Kidney epithelial cell (primary cell): ENCODE data around the gene EIF6. TPM values are rescaled to one million over a fixed set of nuclear protein-coding genes. Genes with fewer than 3 reads are reported as not detected.

Source experiments
- DNase-seq: peaks from one replicate; pipeline ENCODE4 v3.0.0-alpha.2; 2010; ENCODE audit warnings: low read depth
- H3K27me3 ChIP-seq: 2 replicates; pipeline ENCODE4 v1.6.0; 2011; ENCODE audit warnings: low read length; ENCODE audit not compliant: control insufficient read depth, insufficient read depth
- H3K36me3 ChIP-seq: 2 replicates; pipeline ENCODE4 v1.5.1; 2011; ENCODE audit warnings: low read length; ENCODE audit not compliant: control insufficient read depth, insufficient read depth
- H3K4me3 ChIP-seq: 2 replicates; pipeline ENCODE4 v1.5.1; 2011; ENCODE audit warnings: low read depth, mild to moderate bottlenecking, control low read depth, low read length
- total RNA-seq: library from RNA; depleted of rRNA; stranded (reverse); fragments of >200 nt; gene quantifications from 2 replicates; pipeline ENCODE4 v1.2.3, GENCODE V29; 2015
- TF ChIP-seq, protein P1 (sequence below): IDR thresholded peaks from 2 replicates; pipeline ENCODE4 v1.5.1; 2011; ENCODE audit warnings: mild to moderate bottlenecking, moderate library complexity, low read length, control low read depth, inconsistent platforms; ENCODE audit not compliant: insufficient read depth, poor library complexity, severe bottlenecking

Gene EIF6
- total RNA-seq, 1 donor from 2014 or later = 284 TPM

DNA sequence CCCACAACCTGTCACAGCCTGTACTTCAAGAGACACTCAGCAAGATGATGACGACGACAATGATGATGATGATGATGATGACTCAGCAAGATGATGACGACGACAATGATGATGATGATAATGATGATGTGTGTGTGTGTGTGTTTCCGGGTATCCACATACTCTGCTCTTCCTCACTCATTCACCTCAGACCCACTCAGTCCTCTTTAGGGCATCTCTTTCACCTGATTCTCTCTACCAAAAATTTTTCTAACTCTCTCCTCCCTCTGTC lies 1.2 kb upstream of the EIF6 start:
- no peaks in the 10 kb centered on the region for H3K27me3 ChIP-seq
- DNase-seq = no peak

DNA sequence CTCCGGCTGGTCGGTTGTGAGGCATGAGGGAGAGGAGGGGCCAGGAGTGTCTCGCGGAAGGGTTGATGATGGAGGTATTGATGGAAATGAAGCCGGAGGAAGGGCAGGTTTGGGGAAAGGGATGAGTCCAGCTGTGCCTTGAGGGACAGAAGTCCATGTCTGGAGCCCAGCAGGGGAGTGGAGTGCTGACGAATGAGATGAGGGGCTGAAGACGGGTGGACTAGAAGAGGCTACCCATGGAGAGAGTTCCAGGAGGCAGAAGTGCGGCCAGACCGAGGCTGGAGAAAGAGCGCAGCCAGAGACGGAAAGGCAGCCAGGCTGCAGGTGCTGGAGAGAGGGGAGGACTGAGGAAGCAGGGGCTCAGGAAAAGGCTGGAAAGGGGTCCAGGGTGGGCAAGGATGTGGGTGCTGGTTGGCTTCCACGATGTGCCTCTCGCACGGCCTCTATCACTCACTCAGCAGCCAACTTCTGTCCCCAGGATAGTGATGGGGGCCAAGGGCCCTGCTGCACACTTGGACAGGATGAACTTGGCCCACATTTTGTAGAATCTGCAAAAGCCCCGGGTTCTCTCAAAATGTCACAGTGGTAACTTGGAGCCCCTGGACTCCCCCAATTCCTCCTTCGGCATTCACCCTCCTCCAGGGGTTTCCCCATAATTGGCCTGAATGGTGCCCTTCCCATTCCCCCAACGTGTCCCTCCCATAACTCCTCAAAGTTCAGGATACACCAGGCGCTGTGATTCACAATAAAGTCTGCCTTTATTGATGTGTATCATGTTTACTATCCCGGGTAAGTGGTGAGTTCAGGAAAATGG lies 627 bp upstream of the EIF6 start:
- DNase-seq = no peak
- Histone ChIP-seq H3K27me3 (no peaks in the 10 kb centered on the region), H3K4me3 (peak overlapping the region; percentile 94), H3K36me3 (peaks cover 3% of the 10 kb centered on the region)
- TF ChIP-seq, protein P1, sequence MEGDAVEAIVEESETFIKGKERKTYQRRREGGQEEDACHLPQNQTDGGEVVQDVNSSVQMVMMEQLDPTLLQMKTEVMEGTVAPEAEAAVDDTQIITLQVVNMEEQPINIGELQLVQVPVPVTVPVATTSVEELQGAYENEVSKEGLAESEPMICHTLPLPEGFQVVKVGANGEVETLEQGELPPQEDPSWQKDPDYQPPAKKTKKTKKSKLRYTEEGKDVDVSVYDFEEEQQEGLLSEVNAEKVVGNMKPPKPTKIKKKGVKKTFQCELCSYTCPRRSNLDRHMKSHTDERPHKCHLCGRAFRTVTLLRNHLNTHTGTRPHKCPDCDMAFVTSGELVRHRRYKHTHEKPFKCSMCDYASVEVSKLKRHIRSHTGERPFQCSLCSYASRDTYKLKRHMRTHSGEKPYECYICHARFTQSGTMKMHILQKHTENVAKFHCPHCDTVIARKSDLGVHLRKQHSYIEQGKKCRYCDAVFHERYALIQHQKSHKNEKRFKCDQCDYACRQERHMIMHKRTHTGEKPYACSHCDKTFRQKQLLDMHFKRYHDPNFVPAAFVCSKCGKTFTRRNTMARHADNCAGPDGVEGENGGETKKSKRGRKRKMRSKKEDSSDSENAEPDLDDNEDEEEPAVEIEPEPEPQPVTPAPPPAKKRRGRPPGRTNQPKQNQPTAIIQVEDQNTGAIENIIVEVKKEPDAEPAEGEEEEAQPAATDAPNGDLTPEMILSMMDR = no peak

More for the DNA sequence above, 1.2 kb upstream of the EIF6 start:
- TF ChIP-seq, protein P1 = no peak
- no peak overlapping the region for H3K4me3 ChIP-seq
- no peaks in the 10 kb centered on the region for H3K36me3 ChIP-seq

DNA sequence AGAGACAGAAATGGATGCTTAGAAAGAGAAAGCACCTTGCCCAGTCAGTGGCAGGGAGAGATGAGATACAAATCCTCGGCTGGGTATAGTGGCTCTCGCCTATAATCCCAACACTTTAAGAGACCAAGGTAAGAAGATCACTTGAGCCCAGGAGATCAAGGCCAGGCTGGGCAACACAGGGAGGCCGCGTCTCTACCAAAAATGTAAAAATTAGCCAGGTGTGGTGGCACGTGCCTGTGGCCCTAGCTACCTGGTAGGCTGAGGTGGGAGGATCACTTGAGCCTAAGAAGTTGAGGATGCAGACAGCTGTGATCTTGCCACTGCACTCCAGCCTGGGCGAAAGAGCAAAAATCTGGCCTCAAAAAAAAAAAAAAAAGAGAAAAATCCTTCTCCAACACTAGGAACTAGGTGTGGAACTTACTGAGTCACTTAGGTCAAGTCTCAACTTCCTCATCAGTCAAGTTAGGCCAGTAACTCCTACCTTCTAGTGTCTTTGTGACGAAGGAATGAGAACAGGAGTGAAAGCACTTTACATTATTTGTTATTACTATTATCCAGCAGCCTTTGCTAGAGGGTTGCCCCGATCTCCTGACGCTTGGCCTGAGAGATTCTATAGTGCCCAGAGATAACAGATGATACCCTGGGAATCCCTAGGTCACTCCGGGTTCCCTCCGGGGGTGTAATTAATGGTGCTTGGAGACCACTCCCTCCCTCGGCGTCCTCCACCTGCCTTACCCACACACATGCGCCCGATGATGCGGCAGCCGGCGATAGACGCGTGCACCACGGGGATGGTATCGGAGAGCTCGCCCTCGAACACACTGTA lies 918 bp downstream of the EIF6 start:
- Histone ChIP-seq H3K27me3 (no peaks in the 10 kb centered on the region), H3K36me3 (peaks cover 5% of the 10 kb centered on the region), H3K4me3 (peak overlapping the region; percentile 94)
- TF ChIP-seq, protein P1 = no peak
- no peak for DNase-seq

DNA sequence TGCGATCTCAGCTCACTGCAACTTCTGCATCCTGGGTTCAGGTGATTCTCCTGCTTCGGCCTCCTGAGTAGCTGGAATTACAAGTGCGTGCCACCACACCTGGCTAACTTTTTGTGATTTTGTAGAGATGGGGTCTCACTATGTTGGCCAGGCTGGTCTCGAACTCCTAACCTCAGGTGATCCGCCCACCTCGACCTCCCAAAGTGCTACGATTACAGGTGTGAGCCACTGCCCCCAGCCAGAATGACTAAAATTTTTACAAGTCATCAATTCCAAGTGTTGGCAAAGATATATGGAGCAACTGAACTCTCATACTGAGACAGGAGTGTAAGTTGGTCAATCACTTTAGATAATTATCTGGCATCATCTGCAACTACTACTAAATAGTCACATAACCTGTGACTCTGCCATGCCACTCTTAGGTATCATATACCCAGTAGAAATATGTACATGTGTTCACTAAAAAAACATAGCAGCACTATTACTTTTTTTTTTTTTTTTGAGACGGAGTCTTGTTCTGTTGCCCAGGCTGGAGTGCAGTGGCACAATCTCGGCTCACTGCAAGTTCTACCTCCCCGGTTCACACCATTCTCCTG lies 3.0 kb downstream of the EIF6 start:
- TF ChIP-seq, protein P1 = no peak
- H3K4me3 ChIP-seq = no peak overlapping the region
- no peaks in the 10 kb centered on the region for H3K27me3 ChIP-seq
- no peak for DNase-seq
- peaks cover 6% of the 10 kb centered on the region for H3K36me3 ChIP-seq

DNA sequence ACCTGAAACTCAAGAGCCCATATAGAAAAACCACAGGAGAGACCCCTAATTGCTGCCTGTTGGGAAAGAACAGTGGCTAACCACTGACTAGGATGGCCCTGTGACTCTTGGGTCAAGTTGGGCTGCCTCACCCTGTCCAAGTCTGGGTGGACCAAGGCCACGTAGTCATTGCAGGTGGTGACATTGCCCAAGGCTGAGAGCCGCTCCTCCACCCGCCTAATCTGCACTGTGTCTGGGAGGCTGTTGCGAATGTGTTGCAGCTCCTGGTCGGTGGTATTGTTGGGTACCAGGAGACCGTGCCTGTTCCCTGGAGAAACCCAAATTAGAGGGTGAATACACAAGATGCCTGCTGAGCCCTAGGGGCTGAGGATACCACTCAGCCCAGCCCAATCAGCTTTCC lies 4.0 kb downstream of the EIF6 start:
- H3K36me3 ChIP-seq = peaks cover 8% of the 10 kb centered on the region
- H3K27me3 ChIP-seq = no peaks in the 10 kb centered on the region
- no peak for DNase-seq
- H3K4me3 ChIP-seq = no peak overlapping the region
- TF ChIP-seq, protein P1 = no peak
